Measurements from ENCODE around the gene INHBA. TPM values are rescaled to one million over a fixed set of nuclear protein-coding genes. Genes with fewer than 3 reads are reported as not detected.

Gene INHBA
- total RNA-seq, 3 donors from 2014 or later, result 0.59 to 2.0 (median 0.64) TPM

DNA sequence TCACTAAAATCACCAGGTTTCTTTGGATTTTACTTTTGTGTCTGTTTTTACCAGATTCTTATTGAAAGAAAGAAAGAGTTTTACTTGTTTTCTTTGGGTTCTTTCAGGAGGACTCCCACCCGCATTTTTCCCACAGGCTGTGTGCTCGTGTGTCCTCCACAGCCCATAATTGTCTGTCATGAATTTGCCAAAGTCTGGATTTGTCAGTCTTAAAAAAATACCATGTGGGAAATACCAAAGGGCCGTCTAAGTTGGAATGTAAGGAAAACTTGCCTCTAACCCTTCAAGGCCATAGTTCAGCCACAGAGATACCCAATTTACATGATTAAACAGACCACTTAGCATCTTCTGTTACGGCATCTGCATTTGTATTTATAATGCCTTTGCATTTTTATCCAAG is 41.3 kb upstream of the INHBA start:
- H3K9me3 ChIP-seq, result peaks cover 16 to 17% of the 10 kb centered on the region in 2 donors
- H3K36me3 ChIP-seq, result no peaks in the 10 kb centered on the region
- no peaks in the 10 kb centered on the region for H3K27me3 ChIP-seq
- H3K4me1 ChIP-seq, result no peaks in the 10 kb centered on the region
- no peak for TF ChIP-seq POLR2A (IDR thresholded peaks at IDR 0.05)
- TF ChIP-seq POLR2AphosphoS5 (IDR thresholded peaks at IDR 0.05), result no peak
- TF ChIP-seq, protein P1, sequence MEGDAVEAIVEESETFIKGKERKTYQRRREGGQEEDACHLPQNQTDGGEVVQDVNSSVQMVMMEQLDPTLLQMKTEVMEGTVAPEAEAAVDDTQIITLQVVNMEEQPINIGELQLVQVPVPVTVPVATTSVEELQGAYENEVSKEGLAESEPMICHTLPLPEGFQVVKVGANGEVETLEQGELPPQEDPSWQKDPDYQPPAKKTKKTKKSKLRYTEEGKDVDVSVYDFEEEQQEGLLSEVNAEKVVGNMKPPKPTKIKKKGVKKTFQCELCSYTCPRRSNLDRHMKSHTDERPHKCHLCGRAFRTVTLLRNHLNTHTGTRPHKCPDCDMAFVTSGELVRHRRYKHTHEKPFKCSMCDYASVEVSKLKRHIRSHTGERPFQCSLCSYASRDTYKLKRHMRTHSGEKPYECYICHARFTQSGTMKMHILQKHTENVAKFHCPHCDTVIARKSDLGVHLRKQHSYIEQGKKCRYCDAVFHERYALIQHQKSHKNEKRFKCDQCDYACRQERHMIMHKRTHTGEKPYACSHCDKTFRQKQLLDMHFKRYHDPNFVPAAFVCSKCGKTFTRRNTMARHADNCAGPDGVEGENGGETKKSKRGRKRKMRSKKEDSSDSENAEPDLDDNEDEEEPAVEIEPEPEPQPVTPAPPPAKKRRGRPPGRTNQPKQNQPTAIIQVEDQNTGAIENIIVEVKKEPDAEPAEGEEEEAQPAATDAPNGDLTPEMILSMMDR (IDR thresholded peaks at IDR 0.05), result no peak
- intact Hi-C loops (cut with DNase I; ENCODE audit: low total_unique reads), result no loop called here
- H3K4me3 ChIP-seq, result no peak overlapping the region
- no peak for DNase-seq (ENCODE audit: low spot score in 2 of 2)
- H3K27ac ChIP-seq, result no peak overlapping the region

DNA sequence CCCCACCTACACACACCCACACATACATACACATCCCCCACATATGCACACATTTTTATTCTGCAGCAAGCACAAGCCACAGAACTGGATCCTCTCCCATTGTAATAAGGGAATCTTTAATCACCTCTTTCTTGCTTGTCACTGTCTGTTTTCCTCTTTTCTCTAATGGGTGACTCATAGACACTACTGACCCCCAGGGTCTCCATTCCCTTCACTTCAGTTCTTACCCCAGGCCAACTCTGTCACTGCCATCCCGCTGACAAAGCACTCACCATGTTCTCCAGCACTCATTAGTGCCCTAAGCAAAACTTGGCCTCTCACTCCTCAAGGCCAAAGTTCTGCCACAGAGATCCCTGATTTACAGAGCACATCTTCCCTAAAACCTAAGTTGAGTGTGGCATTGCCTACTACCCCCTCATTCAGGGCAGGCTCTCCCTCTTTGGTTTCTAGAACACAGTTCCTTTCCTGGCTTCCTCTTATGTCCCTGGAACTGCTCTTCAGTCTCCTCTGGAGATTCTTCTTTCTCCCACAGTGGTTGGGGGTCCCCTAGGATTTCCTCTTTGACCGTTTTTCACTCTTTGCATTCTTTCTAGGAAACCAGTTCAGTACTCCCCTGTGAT is 39.6 kb upstream of the INHBA start:
- TF ChIP-seq POLR2AphosphoS5 (IDR thresholded peaks at IDR 0.05), result no peak
- no peak for TF ChIP-seq POLR2A (IDR thresholded peaks at IDR 0.05)
- TF ChIP-seq, protein P1 (IDR thresholded peaks at IDR 0.05), result no peak
- H3K36me3 ChIP-seq, result no peaks in the 10 kb centered on the region
- H3K27ac ChIP-seq, result no peak overlapping the region
- intact Hi-C loops (cut with DNase I; ENCODE audit: low total_unique reads), result no loop called here
- no peaks in the 10 kb centered on the region for H3K4me1 ChIP-seq
- DNase-seq (ENCODE audit: low spot score in 2 of 2), result no peak
- no peak overlapping the region for H3K4me3 ChIP-seq
- H3K27me3 ChIP-seq, result no peaks in the 10 kb centered on the region
- peaks cover 16 to 17% of the 10 kb centered on the region in 2 donors for H3K9me3 ChIP-seq

DNA sequence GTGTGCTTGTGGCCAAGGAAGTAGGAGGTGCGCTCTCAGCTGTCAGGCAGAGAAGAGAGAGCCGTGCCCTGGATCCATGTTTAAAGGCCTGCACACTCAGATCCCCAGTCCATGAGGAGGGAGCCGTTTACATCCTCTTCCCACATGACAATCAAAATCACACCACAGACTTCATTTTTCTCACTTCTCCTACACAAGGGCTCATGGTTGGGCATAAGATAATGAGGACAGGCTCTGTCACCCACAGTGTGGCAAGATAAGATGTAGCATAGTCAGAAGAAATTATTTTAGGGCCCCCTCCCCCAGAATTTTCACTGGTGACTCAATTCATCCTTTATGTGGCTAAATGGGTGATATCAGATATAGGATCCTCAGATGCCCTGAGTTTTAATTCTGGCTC is 35.9 kb upstream of the INHBA start:
- no peaks in the 10 kb centered on the region for H3K27me3 ChIP-seq
- TF ChIP-seq POLR2A (IDR thresholded peaks at IDR 0.05) (no peak), POLR2AphosphoS5 (IDR thresholded peaks at IDR 0.05) (no peak)
- TF ChIP-seq, protein P1 (IDR thresholded peaks at IDR 0.05), result no peak
- no peaks in the 10 kb centered on the region for H3K4me1 ChIP-seq
- no peak overlapping the region for H3K4me3 ChIP-seq
- DNase-seq (ENCODE audit: low spot score in 2 of 2), result no peak
- H3K36me3 ChIP-seq, result no peaks in the 10 kb centered on the region
- H3K9me3 ChIP-seq, result peaks cover 16 to 17% of the 10 kb centered on the region in 2 donors
- intact Hi-C loops (cut with DNase I; ENCODE audit: low total_unique reads), result no loop called here
- no peak overlapping the region for H3K27ac ChIP-seq

DNA sequence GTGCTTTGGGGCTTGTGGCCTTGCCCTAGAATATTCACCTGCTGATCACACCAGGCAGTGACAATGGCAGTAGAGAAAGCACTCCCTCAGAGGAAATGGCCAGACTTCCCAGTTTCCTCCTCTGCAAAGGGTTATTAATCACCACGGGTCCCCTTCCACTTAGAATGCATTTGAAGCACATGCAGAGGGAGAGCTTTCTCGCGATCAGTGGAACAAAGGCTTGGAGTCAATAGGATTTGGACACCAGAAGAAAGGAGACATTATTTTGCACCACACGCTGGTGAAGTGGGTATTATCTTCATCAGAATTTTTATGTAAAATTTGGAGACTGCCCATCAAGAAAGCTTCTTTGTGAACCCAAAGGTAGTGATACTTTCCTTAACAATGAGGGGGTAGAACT is 35.4 kb upstream of the INHBA start:
- no peak for DNase-seq (ENCODE audit: low spot score in 2 of 2)

DNA sequence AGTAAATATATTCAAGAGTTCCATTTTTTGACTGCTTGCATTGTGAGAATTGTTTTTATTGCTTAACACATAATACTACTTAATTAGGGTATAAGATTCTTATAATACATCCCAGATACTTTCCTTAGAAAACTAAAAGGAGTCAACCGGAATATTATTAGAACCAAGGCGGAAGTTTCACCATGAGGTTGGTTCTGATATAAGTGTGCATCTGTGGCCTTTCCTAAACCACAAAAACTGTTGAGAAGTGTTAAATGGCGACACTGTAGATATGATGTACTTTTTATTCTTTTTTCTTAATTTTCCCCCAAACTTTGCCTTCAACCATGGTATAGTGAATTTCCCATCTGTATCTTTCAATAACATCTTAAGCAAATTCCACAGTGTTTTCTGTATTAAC is 32.3 kb upstream of the INHBA start:
- DNase-seq (ENCODE audit: low spot score in 2 of 2), result no peak
- Histone ChIP-seq H3K4me3 (no peak overlapping the region), H3K4me1 (no peaks in the 10 kb centered on the region), H3K36me3 (no peaks in the 10 kb centered on the region), H3K27ac (no peak overlapping the region), H3K27me3 (no peaks in the 10 kb centered on the region), H3K9me3 (no peaks in the 10 kb centered on the region)
- intact Hi-C loops (cut with DNase I; ENCODE audit: low total_unique reads), result no loop called here
- TF ChIP-seq, protein P1 (IDR thresholded peaks at IDR 0.05), result no peak
- TF ChIP-seq POLR2A (IDR thresholded peaks at IDR 0.05) (no peak), POLR2AphosphoS5 (IDR thresholded peaks at IDR 0.05) (no peak)

More for the DNA sequence above, 35.4 kb upstream of the INHBA start:
- Histone ChIP-seq H3K9me3 (peaks cover 16 to 17% of the 10 kb centered on the region in 2 donors), H3K27ac (no peak overlapping the region), H3K36me3 (no peaks in the 10 kb centered on the region), H3K4me3 (no peak overlapping the region), H3K4me1 (no peaks in the 10 kb centered on the region), H3K27me3 (no peaks in the 10 kb centered on the region)
- intact Hi-C loops (cut with DNase I; ENCODE audit: low total_unique reads), result no loop called here
- TF ChIP-seq, protein P1 (IDR thresholded peaks at IDR 0.05), result no peak
- TF ChIP-seq POLR2AphosphoS5 (IDR thresholded peaks at IDR 0.05) (no peak), POLR2A (IDR thresholded peaks at IDR 0.05) (no peak)

Measured in breast epithelium (tissue), 4 donors.